Heart left ventricle (tissue), 16 donors: ENCODE data around the gene LHCGR. TPM values are rescaled to one million over a fixed set of nuclear protein-coding genes. Genes with fewer than 3 reads are reported as not detected.
A peak's percentile ranks its signal among the peaks of the same experiment; 100 is the strongest.

Source experiments
- ATAC-seq, 4 donors: fragments of 200-7000 bp; cut with Tn5 transposase; one replicate each; pipeline ENCODE4 v1.9.1; 2020 to 2022; ENCODE audit warnings: moderate library complexity in 4 of 4, mild to moderate bottlenecking in 3 of 4, moderate number of reproducible peaks in 1 of 4
- DNase-seq, 5 donors: peaks; one replicate each; pipeline ENCODE4 v3.0.0-alpha.2; 2020
- H3K27ac ChIP-seq, 12 donors: fragments of 200-600 bp; sonication (generic) in 4 of 12; one replicate each; pipeline versions ENCODE4 v1.5.0 to v1.8.0; 2016 to 2022; ENCODE audit warnings: mild to moderate bottlenecking in 2 of 12
- H3K27me3 ChIP-seq, 9 donors: fragments of 200-600 bp; sonication (generic) in 2 of 9; one replicate each; pipeline versions ENCODE4 v1.5.1 to v1.8.0; 2016 to 2022; ENCODE audit warnings: mild to moderate bottlenecking in 3 of 9
- H3K36me3 ChIP-seq, 9 donors: fragments of 200-600 bp; sonication (generic) in 2 of 9; one replicate each; pipeline versions ENCODE4 v1.5.0 to v1.8.0; 2018 to 2022; ENCODE audit warnings: mild to moderate bottlenecking in 2 of 9
- H3K4me1 ChIP-seq, 12 donors: fragments of 200-600 bp; sonication (generic) in 4 of 12; one replicate each; pipeline versions ENCODE4 v1.5.0 to v1.8.0; 2016 to 2022; ENCODE audit warnings: mild to moderate bottlenecking in 3 of 12
- H3K4me3 ChIP-seq, 12 donors: fragments of 200-600 bp; sonication (generic) in 4 of 12; one replicate each; pipeline versions ENCODE4 v1.5.0 to v1.8.0; 2017 to 2022; ENCODE audit warnings: mild to moderate bottlenecking in 9 of 12, moderate library complexity in 4 of 12
- H3K9me3 ChIP-seq, 12 donors: fragments of 200-600 bp; sonication (generic) in 4 of 12; one replicate each; pipeline versions ENCODE4 v1.5.0 to v1.8.0; 2016 to 2022; ENCODE audit warnings: mild to moderate bottlenecking in 1 of 12
- POLR2A ChIP-seq, 2 donors: fragments of 450-650 bp; IDR thresholded peaks; one replicate each; pipeline ENCODE4 v1.6.1; 2017; ENCODE audit warnings: antibody characterized with exemption in 2 of 2, mild to moderate bottlenecking in 2 of 2, moderate library complexity in 2 of 2
- WGBS, 4 donors: extraction: QIAGEN DNeasy Blood & Tissue Kit in 2 of 4; methylation state at CpG; one replicate each; pipeline versions ENCODE4 v1.1.5 to v1.1.7; 2013 to 2018; 5-methylcytosine and 5-hydroxymethylcytosine counted together
- intact Hi-C, 10 donors: fragments of 100-400 bp; cut with DNase I; formaldehyde crosslinking; loops; one replicate each; pipeline versions ENCODE4 v1.11.1 to v1.14.2; 2022
- polyA plus RNA-seq, 2 donors: library from polyadenylated mRNA; stranded (reverse); fragments of 200-250 nt; gene quantifications; one replicate each; pipeline ENCODE4 v1.2.3, GENCODE V29; 2013
- total RNA-seq, 9 donors: library from RNA; depleted of rRNA in 2 of 9; stranded (reverse); fragments of >200 nt in 2 of 9; fragmentation: NEBNext Ultra II Directional in 3 of 9; extraction: Animal tissue kit (Norgen Biotek cat#: 25700) in 3 of 9; gene quantifications; one replicate each; pipeline versions ENCODE4 v1.1.0 to v1.2.4, GENCODE V29; 2016 to 2023
- TF ChIP-seq, protein P1 (sequence below), 12 donors: fragments of 200-600 bp; sonication (generic) in 4 of 12; IDR thresholded peaks; one replicate each; pipeline versions ENCODE4 v1.5.0 to v1.8.0; 2018 to 2022; ENCODE audit warnings: antibody characterized with exemption in 12 of 12, mild to moderate bottlenecking in 5 of 12
- donor health status: ischemic (EF 13 %, LVEDD 7.1; RV severe dilation, severe dysfunction).
- donor health status: healthy with polysubstance abuse.
- donor health status: DM: no; HTN: yes; CAD: no.
- donor health status: DM: no; HTN: no; CAD: no.
- donor health status: ischemic (EF 25% LVEDD 6.9; RV normal size, moderate dysfunction).
- donor health status: ischemic (EF 25% LVEDD 5.7; RV mildly dilated, moderate dysfunction).
- donor health status: healthy.
- donor health status: DM: yes; HTN: yes; CAD: no.
- donor health status: ischemic (EF 35%, LVEDD 5.7; RV mildly dilated, moderate dysfunction).
- donor health status: nonischemic (EF 11% LVEDD 7.7; RV severe dilation, severe dysfunction).
- donor health status: DM: yes; HTN: yes; CAD: no.
- donor health status: PGD.
- donor health status: ischemic (EF 29% LVEDD 5.4; RV normal size, mild dysfunction).
- donor health status: nonischemic (EF 23%, LVEDD 6.1; RV moderate dilation, normal function).

The LHCGR gene
- total and polyA plus RNA-seq, 11 donors = 0.09 to 1.4 (median 0.42) TPM; not detected in 6

DNA sequence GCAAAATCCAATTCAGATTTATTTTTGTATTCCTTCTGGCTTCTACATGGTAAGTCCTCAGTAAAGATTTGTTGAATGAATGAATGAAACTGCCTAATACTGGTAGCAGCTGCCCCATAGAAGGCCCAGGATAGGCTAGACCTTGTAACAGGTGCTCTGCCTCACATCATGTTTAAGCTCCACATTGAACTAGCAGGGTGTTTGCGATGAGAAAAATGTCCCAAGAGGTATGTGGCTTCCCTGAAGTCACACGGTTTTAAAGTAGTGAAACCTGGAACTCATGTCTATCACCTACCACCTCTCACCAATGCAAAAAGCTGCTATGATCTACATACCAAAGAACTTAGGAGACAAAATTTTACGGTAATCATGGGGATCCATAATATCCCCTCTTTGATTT is 765 bp upstream of the LHCGR start:
- no peak overlapping the region for H3K4me3 ChIP-seq
- intact Hi-C loops = no loop called here
- H3K27me3 ChIP-seq = peaks cover 0 to 23% (median 0%) of the 10 kb centered on the region in 9 donors
- no peaks in the 10 kb centered on the region for H3K9me3 ChIP-seq
- TF ChIP-seq, protein P1, sequence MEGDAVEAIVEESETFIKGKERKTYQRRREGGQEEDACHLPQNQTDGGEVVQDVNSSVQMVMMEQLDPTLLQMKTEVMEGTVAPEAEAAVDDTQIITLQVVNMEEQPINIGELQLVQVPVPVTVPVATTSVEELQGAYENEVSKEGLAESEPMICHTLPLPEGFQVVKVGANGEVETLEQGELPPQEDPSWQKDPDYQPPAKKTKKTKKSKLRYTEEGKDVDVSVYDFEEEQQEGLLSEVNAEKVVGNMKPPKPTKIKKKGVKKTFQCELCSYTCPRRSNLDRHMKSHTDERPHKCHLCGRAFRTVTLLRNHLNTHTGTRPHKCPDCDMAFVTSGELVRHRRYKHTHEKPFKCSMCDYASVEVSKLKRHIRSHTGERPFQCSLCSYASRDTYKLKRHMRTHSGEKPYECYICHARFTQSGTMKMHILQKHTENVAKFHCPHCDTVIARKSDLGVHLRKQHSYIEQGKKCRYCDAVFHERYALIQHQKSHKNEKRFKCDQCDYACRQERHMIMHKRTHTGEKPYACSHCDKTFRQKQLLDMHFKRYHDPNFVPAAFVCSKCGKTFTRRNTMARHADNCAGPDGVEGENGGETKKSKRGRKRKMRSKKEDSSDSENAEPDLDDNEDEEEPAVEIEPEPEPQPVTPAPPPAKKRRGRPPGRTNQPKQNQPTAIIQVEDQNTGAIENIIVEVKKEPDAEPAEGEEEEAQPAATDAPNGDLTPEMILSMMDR (IDR thresholded peaks at IDR 0.05) = no peak
- TF ChIP-seq POLR2A (IDR thresholded peaks at IDR 0.05) = no peak
- no peak overlapping the region for H3K27ac ChIP-seq
- no peak for ATAC-seq
- peaks cover 0 to 9% (median 0%) of the 10 kb centered on the region in 12 donors for H3K4me1 ChIP-seq
- WGBS, 4 donors = 29 to 66% (median 45%) methylated on average over 3 of the region's 3 CpGs
- no peak for DNase-seq
- no peaks in the 10 kb centered on the region for H3K36me3 ChIP-seq

DNA sequence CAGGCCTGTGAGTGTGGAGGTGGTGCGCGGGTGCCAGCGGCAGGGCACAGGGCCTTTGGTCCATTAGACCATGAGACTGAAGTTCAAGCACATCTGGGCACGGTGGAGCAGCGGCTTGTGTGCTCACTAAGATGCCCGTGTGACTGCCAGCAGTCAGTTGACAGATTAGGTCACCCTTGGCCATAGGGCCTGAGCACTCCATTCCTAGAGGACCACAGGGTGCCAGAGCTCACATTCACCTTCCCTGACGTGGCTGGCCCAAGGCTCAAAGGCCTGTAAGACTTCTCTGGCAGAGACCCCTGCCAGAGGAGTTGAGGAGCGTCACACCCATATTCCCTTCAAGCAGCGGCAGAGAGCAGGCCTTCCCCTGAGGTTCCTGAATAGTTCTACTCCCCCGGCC is 650 bp downstream of the LHCGR start:
- Histone ChIP-seq H3K36me3 (no peaks in the 10 kb centered on the region), H3K27ac (no peak overlapping the region), H3K4me1 (peaks cover 0 to 9% (median 0%) of the 10 kb centered on the region in 12 donors), H3K4me3 (peak overlapping the region in 3 of 12 donors; percentile 3 to 30 (median 29)), H3K27me3 (peaks cover 0 to 23% (median 0%) of the 10 kb centered on the region in 9 donors), H3K9me3 (no peaks in the 10 kb centered on the region)
- DNase-seq (no peak), ATAC-seq (peak in 2 of 4 donors; percentile 41 to 47)
- 70 to 82% (median 75%) methylated on average over 10 of the region's 10 CpGs for WGBS, 4 donors
- intact Hi-C loops = no loop called here
- TF ChIP-seq, protein P1 (IDR thresholded peaks at IDR 0.05) = no peak
- TF ChIP-seq POLR2A (IDR thresholded peaks at IDR 0.05) = no peak

DNA sequence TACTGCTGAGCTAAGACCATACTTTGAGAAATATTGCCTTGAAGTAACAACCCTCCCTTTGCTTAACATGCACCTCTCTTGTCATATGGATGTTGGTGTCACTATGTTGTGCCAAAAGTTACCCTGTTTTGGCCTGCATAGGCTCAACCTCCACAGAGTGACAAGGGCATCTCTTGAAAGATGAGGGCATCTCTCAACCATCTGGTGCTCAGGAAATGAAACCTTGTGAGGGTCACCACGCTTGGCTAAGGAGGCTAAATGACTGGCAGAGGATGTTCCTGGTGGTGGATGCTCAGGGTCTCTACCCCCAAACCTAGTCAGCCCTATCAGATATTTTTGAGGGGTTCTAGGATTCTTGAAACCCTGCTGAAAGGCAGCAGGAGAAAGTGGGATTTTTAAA is 2.3 kb downstream of the LHCGR start:
- intact Hi-C loops = no loop called here
- no peak overlapping the region for H3K4me3 ChIP-seq
- DNase-seq (no peak), ATAC-seq (no peak)
- H3K9me3 ChIP-seq = no peaks in the 10 kb centered on the region
- TF ChIP-seq, protein P1 (IDR thresholded peaks at IDR 0.05) = no peak
- TF ChIP-seq POLR2A (IDR thresholded peaks at IDR 0.05) = no peak
- no peak overlapping the region for H3K27ac ChIP-seq
- H3K4me1 ChIP-seq = peaks cover 0 to 9% (median 0%) of the 10 kb centered on the region in 12 donors
- WGBS, 4 donors = 76 to 100% (median 83%) methylated on average over 1 of the region's 1 CpG
- H3K27me3 ChIP-seq = peaks cover 0 to 23% (median 0%) of the 10 kb centered on the region in 9 donors
- H3K36me3 ChIP-seq = no peaks in the 10 kb centered on the region

DNA sequence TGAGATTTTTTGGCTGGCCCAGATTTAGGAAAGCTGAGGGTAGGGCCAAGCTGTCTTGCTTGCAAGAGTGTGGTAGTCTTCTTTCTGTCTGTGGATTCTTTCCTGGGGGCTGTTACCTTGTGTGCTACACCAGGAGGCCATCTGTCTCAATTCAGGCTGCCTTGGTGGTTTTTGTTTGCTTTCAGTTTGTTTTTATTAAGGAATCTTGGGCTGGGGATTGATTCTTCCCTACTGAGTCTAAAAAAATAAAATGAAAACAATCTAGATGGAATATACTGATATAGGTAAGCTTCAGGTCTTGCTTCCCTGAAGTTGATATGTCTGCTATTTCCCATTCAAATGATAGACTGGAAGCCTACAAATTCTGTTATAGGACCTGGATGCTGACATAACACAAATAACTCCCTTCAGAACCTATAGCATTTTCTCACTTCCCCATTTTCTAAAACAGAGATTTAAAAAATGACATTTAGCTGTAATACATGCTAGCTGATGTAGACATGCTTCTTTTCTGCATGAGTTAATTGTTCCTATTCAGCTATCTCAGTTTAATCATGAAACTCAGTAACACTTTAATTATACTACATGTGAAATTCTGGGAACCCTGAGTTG is 5.3 kb downstream of the LHCGR start:
- Histone ChIP-seq H3K4me3 (no peak overlapping the region), H3K9me3 (no peaks in the 10 kb centered on the region), H3K27ac (no peak overlapping the region), H3K36me3 (no peaks in the 10 kb centered on the region), H3K27me3 (peaks cover 0 to 16% (median 0%) of the 10 kb centered on the region in 9 donors), H3K4me1 (peaks cover 0 to 7% (median 0%) of the 10 kb centered on the region in 12 donors)
- no peak for DNase-seq
- intact Hi-C loops = no loop called here
- ATAC-seq = no peak
- TF ChIP-seq, protein P1 (IDR thresholded peaks at IDR 0.05) = no peak
- no peak for TF ChIP-seq POLR2A (IDR thresholded peaks at IDR 0.05)
